Gastrocnemius medialis (tissue), 4 donors: ENCODE measurements around the gene PRSS2. TPM values are rescaled to one million over a fixed set of nuclear protein-coding genes. Genes with fewer than 3 reads are reported as not detected.
A peak's percentile ranks its signal among the peaks of the same experiment; 100 is the strongest.
"Not testable (repeated sequence)": the region's sequence is repeated elsewhere in the genome, so short reads cannot be mapped to it uniquely, and the experiment has no call there.

Source experiments
- ATAC-seq, 2 donors: fragments of 150-250 bp; one replicate each; pipeline ENCODE4 v1.9.1; 2016
- DNase-seq, 2 donors: peaks; one replicate each; pipeline ENCODE4 v3.0.0-alpha.2; 2019
- H3K27ac ChIP-seq, 4 donors: fragments of 200-600 bp; sonication (generic); 1 replicate in 1 of 4; 2 replicates in 3 of 4; pipeline ENCODE4 v1.5.1; 2016 to 2018; ENCODE audit warnings: mild to moderate bottlenecking in 2 of 4, moderate library complexity in 1 of 4
- H3K27me3 ChIP-seq, 3 donors: fragments of 200-600 bp; sonication (generic) in 2 of 3; 1 replicate in 1 of 3; 2 replicates in 2 of 3; pipeline versions ENCODE4 v1.5.1 to v1.6.0; 2016 to 2019; ENCODE audit warnings: mild to moderate bottlenecking in 1 of 3, moderate library complexity in 1 of 3
- H3K36me3 ChIP-seq, 2 donors: fragments of 200-600 bp; sonication (generic) in 1 of 2; one replicate each; pipeline ENCODE4 v1.5.1; 2017 to 2018
- H3K4me1 ChIP-seq, 2 donors: fragments of 200-600 bp; sonication (generic) in 1 of 2; one replicate each; pipeline ENCODE4 v1.5.1; 2016 to 2017; ENCODE audit warnings: mild to moderate bottlenecking in 2 of 2
- H3K4me3 ChIP-seq, 4 donors: fragments of 200-600 bp; sonication (generic) in 3 of 4; 1 replicate in 1 of 4; 2 replicates in 3 of 4; pipeline ENCODE4 v1.5.1; 2016 to 2019; ENCODE audit warnings: mild to moderate bottlenecking in 2 of 4
- H3K9me3 ChIP-seq, 3 donors: fragments of 200-600 bp; sonication (generic) in 2 of 3; 1 replicate in 1 of 3; 2 replicates in 2 of 3; pipeline ENCODE4 v1.5.1; 2016 to 2019
- POLR2A ChIP-seq, 2 donors: fragments of 450-650 bp; IDR thresholded peaks; one replicate each; pipeline ENCODE4 v1.6.1; 2017; ENCODE audit warnings: antibody characterized with exemption in 2 of 2, mild to moderate bottlenecking in 2 of 2, moderate library complexity in 2 of 2
- in situ Hi-C, 4 donors: fragments of 200-750 bp; cut with MboI; loops; one replicate each; pipeline versions ENCODE4 v1.15.0 to v1.8.0; 2017; ENCODE audit warnings: low sequenced_read_pairs in 4 of 4
- intact Hi-C: fragments of 100-400 bp; cut with DNase I; formaldehyde crosslinking; loops from one replicate; pipeline ENCODE4 v1.15.1; 2023; ENCODE audit warnings: low total_unique reads
- total RNA-seq, 4 donors: library from RNA; depleted of rRNA; stranded (reverse); fragments of >200 nt; gene quantifications; one replicate each; pipeline versions ENCODE4 v1.1.0 to v1.2.3, GENCODE V29; 2016
- TF ChIP-seq, protein P1 (sequence below), 5 experiments: fragments of 450-650 bp in 3 of 5; fragments of 200-600 bp in 2 of 5; sonication (generic) in 2 of 5; IDR thresholded peaks in 4 of 5; conservative IDR thresholded peaks in 1 of 5; 1 replicate in 4 of 5; 2 replicates in 1 of 5; pipeline ENCODE4 v1.5.1; 2016 to 2019; ENCODE audit warnings: antibody characterized with exemption in 5 of 5, mild to moderate bottlenecking in 3 of 5, moderate library complexity in 3 of 5

Gene PRSS2
- total RNA-seq, 4 donors from 2014 or later, result not detected

GRCh38 chr7:142749218-142749993 lies 21.4 kb upstream of the PRSS2 start, which contains the start of gene PRSS1:
Gene PRSS1 (plus strand): TSS chr7:142749472. CDS start chr7:142749485, 13 bp downstream.
- intact Hi-C loops (no loop called here), in situ Hi-C loops (no loop called here)
- no peak for DNase-seq
- no peak for ATAC-seq
- H3K27me3 ChIP-seq, result no peaks in the 10 kb centered on the region
- H3K36me3 ChIP-seq, result no peaks in the 10 kb centered on the region
- no peak within 1 kb of the TSS for H3K4me3 ChIP-seq
- TF ChIP-seq POLR2A (IDR thresholded peaks at IDR 0.05), result no peak
- TF ChIP-seq, protein P1, sequence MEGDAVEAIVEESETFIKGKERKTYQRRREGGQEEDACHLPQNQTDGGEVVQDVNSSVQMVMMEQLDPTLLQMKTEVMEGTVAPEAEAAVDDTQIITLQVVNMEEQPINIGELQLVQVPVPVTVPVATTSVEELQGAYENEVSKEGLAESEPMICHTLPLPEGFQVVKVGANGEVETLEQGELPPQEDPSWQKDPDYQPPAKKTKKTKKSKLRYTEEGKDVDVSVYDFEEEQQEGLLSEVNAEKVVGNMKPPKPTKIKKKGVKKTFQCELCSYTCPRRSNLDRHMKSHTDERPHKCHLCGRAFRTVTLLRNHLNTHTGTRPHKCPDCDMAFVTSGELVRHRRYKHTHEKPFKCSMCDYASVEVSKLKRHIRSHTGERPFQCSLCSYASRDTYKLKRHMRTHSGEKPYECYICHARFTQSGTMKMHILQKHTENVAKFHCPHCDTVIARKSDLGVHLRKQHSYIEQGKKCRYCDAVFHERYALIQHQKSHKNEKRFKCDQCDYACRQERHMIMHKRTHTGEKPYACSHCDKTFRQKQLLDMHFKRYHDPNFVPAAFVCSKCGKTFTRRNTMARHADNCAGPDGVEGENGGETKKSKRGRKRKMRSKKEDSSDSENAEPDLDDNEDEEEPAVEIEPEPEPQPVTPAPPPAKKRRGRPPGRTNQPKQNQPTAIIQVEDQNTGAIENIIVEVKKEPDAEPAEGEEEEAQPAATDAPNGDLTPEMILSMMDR (IDR thresholded peaks at IDR 0.05 in 4 of 5, conservative IDR thresholded peaks at IDR 0.05 in 1 of 5), result no peak
- peaks cover 0 to 19% of the 10 kb centered on the region in 2 donors for H3K4me1 ChIP-seq
- peak within 1 kb of the TSS in 1 of 4 donors; percentile 29 for H3K27ac ChIP-seq
- H3K9me3 ChIP-seq, result no peaks in the 10 kb centered on the region

DNA sequence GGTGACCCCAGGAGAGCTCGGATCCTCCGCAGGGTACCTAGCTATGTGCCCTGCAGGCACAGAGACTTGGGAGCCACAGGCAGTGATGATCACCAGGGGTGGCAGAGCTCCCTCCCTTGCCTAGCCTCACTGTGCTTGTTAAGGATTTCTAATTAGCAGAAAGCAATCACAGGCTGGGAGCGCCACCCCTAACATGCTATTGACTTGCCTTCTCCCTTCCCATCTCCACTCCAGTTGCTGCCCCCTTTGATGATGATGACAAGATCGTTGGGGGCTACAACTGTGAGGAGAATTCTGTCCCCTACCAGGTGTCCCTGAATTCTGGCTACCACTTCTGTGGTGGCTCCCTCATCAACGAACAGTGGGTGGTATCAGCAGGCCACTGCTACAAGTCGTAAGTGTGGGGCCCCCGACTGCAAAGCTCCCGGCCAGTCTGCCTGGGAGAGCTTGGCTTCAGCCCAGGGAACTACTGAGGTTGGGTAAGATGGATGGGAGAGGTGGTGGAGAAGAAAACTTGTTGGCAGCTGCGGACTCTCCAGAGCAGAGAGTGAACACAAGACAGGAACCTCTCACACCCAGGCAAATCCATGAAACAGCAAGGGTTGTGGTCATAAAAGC lies 20.3 kb upstream of the PRSS2 start:
- no peak for ATAC-seq
- intact Hi-C loops (no loop called here), in situ Hi-C loops (no loop called here)
- no peak for DNase-seq
- H3K27ac ChIP-seq, result no peak overlapping the region
- peaks cover 0 to 19% of the 10 kb centered on the region in 2 donors for H3K4me1 ChIP-seq
- H3K9me3 ChIP-seq, result no peaks in the 10 kb centered on the region
- TF ChIP-seq, protein P1 (IDR thresholded peaks at IDR 0.05 in 4 of 5, conservative IDR thresholded peaks at IDR 0.05 in 1 of 5), result no peak
- no peak for TF ChIP-seq POLR2A (IDR thresholded peaks at IDR 0.05)
- no peaks in the 10 kb centered on the region for H3K27me3 ChIP-seq
- no peak overlapping the region for H3K4me3 ChIP-seq
- no peaks in the 10 kb centered on the region for H3K36me3 ChIP-seq

DNA sequence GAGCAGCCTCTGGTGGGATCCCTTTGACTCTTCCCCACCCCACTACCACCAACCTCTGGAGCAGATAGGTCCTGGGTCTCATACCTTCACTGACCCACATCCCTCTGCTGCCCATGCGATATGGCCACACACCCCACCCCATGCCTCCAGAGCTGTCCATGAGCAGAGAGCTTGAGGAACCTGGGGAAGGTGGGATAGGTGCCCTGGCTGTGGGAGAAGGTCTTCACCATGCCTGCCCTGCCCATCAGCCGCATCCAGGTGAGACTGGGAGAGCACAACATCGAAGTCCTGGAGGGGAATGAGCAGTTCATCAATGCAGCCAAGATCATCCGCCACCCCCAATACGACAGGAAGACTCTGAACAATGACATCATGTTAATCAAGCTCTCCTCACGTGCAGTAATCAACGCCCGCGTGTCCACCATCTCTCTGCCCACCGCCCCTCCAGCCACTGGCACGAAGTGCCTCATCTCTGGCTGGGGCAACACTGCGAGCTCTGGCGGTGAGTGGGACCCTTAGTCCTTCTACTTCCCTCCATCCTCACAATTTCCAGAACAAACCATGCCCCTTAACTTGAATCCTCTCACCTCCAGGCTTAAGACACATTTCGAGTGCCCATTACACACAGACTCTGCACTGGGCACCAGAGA lies 19.1 kb upstream of the PRSS2 start:
- intact Hi-C loops, H3K36me3 ChIP-seq, H3K27ac ChIP-seq, in situ Hi-C loops, H3K4me3 ChIP-seq, H3K27me3 ChIP-seq, DNase-seq, ATAC-seq, H3K9me3 ChIP-seq: not testable (repeated sequence)
- peaks cover 0 to 19% of the 10 kb centered on the region in 2 donors for H3K4me1 ChIP-seq

GRCh38 chr7:142752376-142753225 lies 18.2 kb upstream of the PRSS2 start:
- Histone ChIP-seq H3K4me1 (peaks cover 0 to 17% of the 10 kb centered on the region in 2 donors), H3K9me3 (no peaks in the 10 kb centered on the region), H3K27me3 (no peaks in the 10 kb centered on the region), H3K27ac (no peak overlapping the region), H3K4me3 (no peak overlapping the region), H3K36me3 (no peaks in the 10 kb centered on the region)
- TF ChIP-seq, protein P1 (IDR thresholded peaks at IDR 0.05 in 4 of 5, conservative IDR thresholded peaks at IDR 0.05 in 1 of 5), result no peak
- TF ChIP-seq POLR2A (IDR thresholded peaks at IDR 0.05), result no peak
- DNase-seq, result no peak
- ATAC-seq, result no peak
- in situ Hi-C loops, result no loop called here
- intact Hi-C loops, result no loop called here
